ENCODE results near the gene SERPINE3. TPM values are rescaled to one million over a fixed set of nuclear protein-coding genes. Genes with fewer than 3 reads are reported as not detected.

The SERPINE3 gene
- total and polyA plus RNA-seq, 4 donors, result 0.63 TPM; not detected in 3

DNA sequence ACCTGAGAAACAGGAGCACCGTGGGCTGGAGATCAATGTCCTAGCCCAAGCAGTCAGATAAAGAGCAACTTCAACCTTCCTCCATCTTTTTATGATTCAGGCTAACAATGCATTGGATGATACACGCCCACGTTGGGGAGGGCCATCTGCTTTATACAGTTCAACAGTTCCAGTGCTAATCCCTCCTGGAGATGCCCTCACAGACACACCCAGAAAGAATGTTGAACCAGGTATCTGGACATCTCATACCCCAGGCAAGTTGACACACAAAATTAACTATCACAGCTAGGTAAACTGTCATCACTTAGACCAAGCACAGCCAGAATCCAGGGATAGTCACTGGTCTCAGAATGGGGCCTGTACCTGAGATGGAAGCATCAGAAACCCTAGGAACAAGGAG lies 20.6 kb upstream of the SERPINE3 start:
- Histone ChIP-seq H3K4me1 (ENCODE audit: control insufficient read depth in 4 of 4, insufficient read depth in 4 of 4, low read length in 3 of 4) (no peaks in the 10 kb centered on the region), H3K9ac (ENCODE audit: low read depth in 1 of 2, low read length in 2 of 2) (no peak overlapping the region)
- WGBS, result 88% methylated on average over 3 of the region's 3 CpGs

DNA sequence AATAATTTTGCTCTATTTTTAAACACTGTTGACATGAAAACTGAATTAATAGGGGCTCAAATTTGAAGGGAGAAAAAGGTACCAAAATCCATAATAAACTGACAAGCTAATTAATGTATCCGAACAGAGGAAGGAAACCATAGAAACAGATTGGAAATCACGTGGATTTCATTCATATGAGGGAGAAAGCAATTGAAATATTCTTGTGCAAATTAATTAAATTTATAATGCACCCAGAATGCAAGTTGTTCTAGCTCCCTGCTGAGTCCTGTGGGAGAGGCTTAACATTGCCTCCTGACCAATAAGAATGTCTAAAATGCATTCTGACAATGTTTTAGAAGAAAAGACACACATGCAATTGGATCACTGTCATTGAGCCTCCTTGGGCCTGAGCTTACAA lies 17.7 kb upstream of the SERPINE3 start:
- Histone ChIP-seq H3K36me3 (ENCODE audit: control insufficient read depth in 4 of 4, insufficient read depth in 3 of 4, low read depth in 1 of 4, low read length in 3 of 4) (no peaks in the 10 kb centered on the region), H3K4me1 (ENCODE audit: control insufficient read depth in 4 of 4, insufficient read depth in 4 of 4, low read length in 3 of 4) (no peaks in the 10 kb centered on the region), H3K27me3 (ENCODE audit: control insufficient read depth in 4 of 4, insufficient read depth in 4 of 4, low read length in 3 of 4) (no peaks in the 10 kb centered on the region), H3K27ac (ENCODE audit: low read depth in 1 of 2, low read length in 2 of 2) (no peak overlapping the region), H3K9me3 (ENCODE audit: control insufficient read depth in 4 of 4, low read length in 3 of 4) (no peaks in the 10 kb centered on the region), H3K4me3 (ENCODE audit: low read depth in 1 of 3, low read length in 3 of 3) (no peak overlapping the region), H3K9ac (ENCODE audit: low read depth in 1 of 2, low read length in 2 of 2) (no peak overlapping the region)
- TF ChIP-seq, protein P1, sequence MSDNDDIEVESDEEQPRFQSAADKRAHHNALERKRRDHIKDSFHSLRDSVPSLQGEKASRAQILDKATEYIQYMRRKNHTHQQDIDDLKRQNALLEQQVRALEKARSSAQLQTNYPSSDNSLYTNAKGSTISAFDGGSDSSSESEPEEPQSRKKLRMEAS (IDR thresholded peaks at IDR 0.05), result no peak
- TF ChIP-seq JUND (IDR thresholded peaks at IDR 0.05), result no peak
- 82% methylated on average over 2 of the region's 2 CpGs for WGBS
- DNase-seq (ENCODE audit: low spot score), result no peak

More for the DNA sequence above, 20.6 kb upstream of the SERPINE3 start:
- H3K27ac ChIP-seq (ENCODE audit: low read depth in 1 of 2, low read length in 2 of 2), result no peak overlapping the region
- H3K36me3 ChIP-seq (ENCODE audit: control insufficient read depth in 4 of 4, insufficient read depth in 3 of 4, low read depth in 1 of 4, low read length in 3 of 4), result no peaks in the 10 kb centered on the region
- H3K4me3 ChIP-seq (ENCODE audit: low read depth in 1 of 3, low read length in 3 of 3), result no peak overlapping the region
- no peaks in the 10 kb centered on the region for H3K27me3 ChIP-seq (ENCODE audit: control insufficient read depth in 4 of 4, insufficient read depth in 4 of 4, low read length in 3 of 4)
- no peak for DNase-seq (ENCODE audit: low spot score)
- no peaks in the 10 kb centered on the region for H3K9me3 ChIP-seq (ENCODE audit: control insufficient read depth in 4 of 4, low read length in 3 of 4)
- no peak for TF ChIP-seq FOXA2 (IDR thresholded peaks at IDR 0.05)
- TF ChIP-seq, protein P2, sequence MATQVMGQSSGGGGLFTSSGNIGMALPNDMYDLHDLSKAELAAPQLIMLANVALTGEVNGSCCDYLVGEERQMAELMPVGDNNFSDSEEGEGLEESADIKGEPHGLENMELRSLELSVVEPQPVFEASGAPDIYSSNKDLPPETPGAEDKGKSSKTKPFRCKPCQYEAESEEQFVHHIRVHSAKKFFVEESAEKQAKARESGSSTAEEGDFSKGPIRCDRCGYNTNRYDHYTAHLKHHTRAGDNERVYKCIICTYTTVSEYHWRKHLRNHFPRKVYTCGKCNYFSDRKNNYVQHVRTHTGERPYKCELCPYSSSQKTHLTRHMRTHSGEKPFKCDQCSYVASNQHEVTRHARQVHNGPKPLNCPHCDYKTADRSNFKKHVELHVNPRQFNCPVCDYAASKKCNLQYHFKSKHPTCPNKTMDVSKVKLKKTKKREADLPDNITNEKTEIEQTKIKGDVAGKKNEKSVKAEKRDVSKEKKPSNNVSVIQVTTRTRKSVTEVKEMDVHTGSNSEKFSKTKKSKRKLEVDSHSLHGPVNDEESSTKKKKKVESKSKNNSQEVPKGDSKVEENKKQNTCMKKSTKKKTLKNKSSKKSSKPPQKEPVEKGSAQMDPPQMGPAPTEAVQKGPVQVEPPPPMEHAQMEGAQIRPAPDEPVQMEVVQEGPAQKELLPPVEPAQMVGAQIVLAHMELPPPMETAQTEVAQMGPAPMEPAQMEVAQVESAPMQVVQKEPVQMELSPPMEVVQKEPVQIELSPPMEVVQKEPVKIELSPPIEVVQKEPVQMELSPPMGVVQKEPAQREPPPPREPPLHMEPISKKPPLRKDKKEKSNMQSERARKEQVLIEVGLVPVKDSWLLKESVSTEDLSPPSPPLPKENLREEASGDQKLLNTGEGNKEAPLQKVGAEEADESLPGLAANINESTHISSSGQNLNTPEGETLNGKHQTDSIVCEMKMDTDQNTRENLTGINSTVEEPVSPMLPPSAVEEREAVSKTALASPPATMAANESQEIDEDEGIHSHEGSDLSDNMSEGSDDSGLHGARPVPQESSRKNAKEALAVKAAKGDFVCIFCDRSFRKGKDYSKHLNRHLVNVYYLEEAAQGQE (IDR thresholded peaks at IDR 0.05), result no peak
- TF ChIP-seq, protein P3, sequence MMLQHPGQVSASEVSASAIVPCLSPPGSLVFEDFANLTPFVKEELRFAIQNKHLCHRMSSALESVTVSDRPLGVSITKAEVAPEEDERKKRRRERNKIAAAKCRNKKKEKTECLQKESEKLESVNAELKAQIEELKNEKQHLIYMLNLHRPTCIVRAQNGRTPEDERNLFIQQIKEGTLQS (IDR thresholded peaks at IDR 0.05), result no peak
- TF ChIP-seq SP1 (IDR thresholded peaks at IDR 0.05), result no peak
- no peak for TF ChIP-seq FOXA1 (IDR thresholded peaks at IDR 0.05)
- no peak for TF ChIP-seq NR2F2 (IDR thresholded peaks at IDR 0.05)
- no peak for TF ChIP-seq HNF4G (IDR thresholded peaks at IDR 0.05)
- TF ChIP-seq, protein P4, sequence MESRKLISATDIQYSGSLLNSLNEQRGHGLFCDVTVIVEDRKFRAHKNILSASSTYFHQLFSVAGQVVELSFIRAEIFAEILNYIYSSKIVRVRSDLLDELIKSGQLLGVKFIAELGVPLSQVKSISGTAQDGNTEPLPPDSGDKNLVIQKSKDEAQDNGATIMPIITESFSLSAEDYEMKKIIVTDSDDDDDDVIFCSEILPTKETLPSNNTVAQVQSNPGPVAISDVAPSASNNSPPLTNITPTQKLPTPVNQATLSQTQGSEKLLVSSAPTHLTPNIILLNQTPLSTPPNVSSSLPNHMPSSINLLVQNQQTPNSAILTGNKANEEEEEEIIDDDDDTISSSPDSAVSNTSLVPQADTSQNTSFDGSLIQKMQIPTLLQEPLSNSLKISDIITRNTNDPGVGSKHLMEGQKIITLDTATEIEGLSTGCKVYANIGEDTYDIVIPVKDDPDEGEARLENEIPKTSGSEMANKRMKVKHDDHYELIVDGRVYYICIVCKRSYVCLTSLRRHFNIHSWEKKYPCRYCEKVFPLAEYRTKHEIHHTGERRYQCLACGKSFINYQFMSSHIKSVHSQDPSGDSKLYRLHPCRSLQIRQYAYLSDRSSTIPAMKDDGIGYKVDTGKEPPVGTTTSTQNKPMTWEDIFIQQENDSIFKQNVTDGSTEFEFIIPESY (IDR thresholded peaks at IDR 0.05), result no peak
- TF ChIP-seq RAD21 (IDR thresholded peaks at IDR 0.05), result no peak
- no peak for TF ChIP-seq EGR1 (IDR thresholded peaks at IDR 0.05; ENCODE audit: low read depth in 2 of 2)
- TF ChIP-seq, protein P5, sequence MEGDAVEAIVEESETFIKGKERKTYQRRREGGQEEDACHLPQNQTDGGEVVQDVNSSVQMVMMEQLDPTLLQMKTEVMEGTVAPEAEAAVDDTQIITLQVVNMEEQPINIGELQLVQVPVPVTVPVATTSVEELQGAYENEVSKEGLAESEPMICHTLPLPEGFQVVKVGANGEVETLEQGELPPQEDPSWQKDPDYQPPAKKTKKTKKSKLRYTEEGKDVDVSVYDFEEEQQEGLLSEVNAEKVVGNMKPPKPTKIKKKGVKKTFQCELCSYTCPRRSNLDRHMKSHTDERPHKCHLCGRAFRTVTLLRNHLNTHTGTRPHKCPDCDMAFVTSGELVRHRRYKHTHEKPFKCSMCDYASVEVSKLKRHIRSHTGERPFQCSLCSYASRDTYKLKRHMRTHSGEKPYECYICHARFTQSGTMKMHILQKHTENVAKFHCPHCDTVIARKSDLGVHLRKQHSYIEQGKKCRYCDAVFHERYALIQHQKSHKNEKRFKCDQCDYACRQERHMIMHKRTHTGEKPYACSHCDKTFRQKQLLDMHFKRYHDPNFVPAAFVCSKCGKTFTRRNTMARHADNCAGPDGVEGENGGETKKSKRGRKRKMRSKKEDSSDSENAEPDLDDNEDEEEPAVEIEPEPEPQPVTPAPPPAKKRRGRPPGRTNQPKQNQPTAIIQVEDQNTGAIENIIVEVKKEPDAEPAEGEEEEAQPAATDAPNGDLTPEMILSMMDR (IDR thresholded peaks at IDR 0.05; ENCODE audit: low read depth, low read length, missing input control), result no peak
- TF ChIP-seq GABPA (IDR thresholded peaks at IDR 0.05 in 1 of 2, conservative IDR thresholded peaks at IDR 0.05 in 1 of 2), result no peak
- TF ChIP-seq, protein P1 (IDR thresholded peaks at IDR 0.05), result no peak
- TF ChIP-seq YY1 (IDR thresholded peaks at IDR 0.05), result no peak
- TF ChIP-seq JUND (IDR thresholded peaks at IDR 0.05), result no peak
